Prostate gland (tissue), 2 donors: ENCODE measurements around the gene IL1RN.

Source experiments
- POLR2A ChIP-seq: fragments of 450-650 bp; IDR thresholded peaks from one replicate; pipeline ENCODE4 v1.6.1; 2016; ENCODE audit warnings: antibody characterized with exemption, mild to moderate bottlenecking
- POLR2AphosphoS5 ChIP-seq: sonication (generic); formaldehyde crosslinking; IDR thresholded peaks from one replicate; pipeline ENCODE4 v1.6.1; 2017; ENCODE audit warnings: antibody characterized with exemption
- TF ChIP-seq, protein P1 (sequence below), 4 experiments: fragments of 200-600 bp in 2 of 4; fragments of 450-650 bp in 2 of 4; sonication (generic) in 2 of 4; IDR thresholded peaks; 1 replicate in 3 of 4; 2 replicates in 1 of 4; pipeline ENCODE4 v1.5.1; 2016 to 2019; ENCODE audit warnings: antibody characterized with exemption in 4 of 4, mild to moderate bottlenecking in 2 of 4, moderate library complexity in 2 of 4

- TF ChIP-seq, protein P1, sequence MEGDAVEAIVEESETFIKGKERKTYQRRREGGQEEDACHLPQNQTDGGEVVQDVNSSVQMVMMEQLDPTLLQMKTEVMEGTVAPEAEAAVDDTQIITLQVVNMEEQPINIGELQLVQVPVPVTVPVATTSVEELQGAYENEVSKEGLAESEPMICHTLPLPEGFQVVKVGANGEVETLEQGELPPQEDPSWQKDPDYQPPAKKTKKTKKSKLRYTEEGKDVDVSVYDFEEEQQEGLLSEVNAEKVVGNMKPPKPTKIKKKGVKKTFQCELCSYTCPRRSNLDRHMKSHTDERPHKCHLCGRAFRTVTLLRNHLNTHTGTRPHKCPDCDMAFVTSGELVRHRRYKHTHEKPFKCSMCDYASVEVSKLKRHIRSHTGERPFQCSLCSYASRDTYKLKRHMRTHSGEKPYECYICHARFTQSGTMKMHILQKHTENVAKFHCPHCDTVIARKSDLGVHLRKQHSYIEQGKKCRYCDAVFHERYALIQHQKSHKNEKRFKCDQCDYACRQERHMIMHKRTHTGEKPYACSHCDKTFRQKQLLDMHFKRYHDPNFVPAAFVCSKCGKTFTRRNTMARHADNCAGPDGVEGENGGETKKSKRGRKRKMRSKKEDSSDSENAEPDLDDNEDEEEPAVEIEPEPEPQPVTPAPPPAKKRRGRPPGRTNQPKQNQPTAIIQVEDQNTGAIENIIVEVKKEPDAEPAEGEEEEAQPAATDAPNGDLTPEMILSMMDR (IDR thresholded peaks at IDR 0.05), result no peak
- TF ChIP-seq POLR2A (no peak), POLR2AphosphoS5 (no peak)
Observed at GRCh38 chr2:113133704-113134598, 6.6 kb downstream of the IL1RN start.
